Left lobe of liver (tissue), 2 donors: ENCODE measurements around the gene AQP6. TPM values are rescaled to one million over a fixed set of nuclear protein-coding genes. Genes with fewer than 3 reads are reported as not detected.
"Not testable (repeated sequence)": the region's sequence is repeated elsewhere in the genome, so short reads cannot be mapped to it uniquely, and the experiment has no call there.

Experiments used
- ATAC-seq: fragments of 200-7000 bp; cut with Tn5 transposase; one replicate; pipeline ENCODE4 v1.9.1; 2020; ENCODE audit warnings: mild to moderate bottlenecking, moderate library complexity
- DNase-seq: peaks from one replicate; pipeline ENCODE4 v3.0.0-alpha.2; 2020; ENCODE audit warnings: low spot score
- total RNA-seq: library from RNA; stranded (reverse); gene quantifications from one replicate; pipeline ENCODE4 v1.2.1, GENCODE V29; 2021
- donor health status: DM: no; HTN: no; CAD: no; lungs with moderate emphysema.
- donor health status: DM: no; HTN: yes; CAD: no.

Gene AQP6
- total RNA-seq, 1 donor from 2014 or later: 0.28 TPM

DNA sequence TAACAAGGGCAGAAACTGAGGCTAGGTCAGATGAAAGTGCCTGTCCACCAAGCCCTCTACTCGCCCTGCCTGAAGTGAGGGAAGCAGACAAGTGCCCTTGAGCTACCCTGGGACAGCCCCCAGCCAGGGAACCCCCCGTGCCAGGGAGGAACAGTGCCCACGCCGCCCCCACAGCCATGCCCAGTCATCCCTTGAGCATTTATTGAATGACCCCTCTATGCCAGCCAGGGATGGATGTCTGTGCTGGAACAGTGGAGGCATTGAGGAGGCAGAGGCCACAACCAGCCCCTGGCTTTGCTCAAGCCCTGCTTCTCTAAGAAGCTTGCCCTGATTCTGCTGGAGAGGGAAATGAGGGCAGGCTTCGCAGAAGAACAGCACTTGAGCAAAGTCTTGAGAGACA lies 3.7 kb upstream of the AQP6 start:
- ATAC-seq (no peak), DNase-seq (no peak)

DNA sequence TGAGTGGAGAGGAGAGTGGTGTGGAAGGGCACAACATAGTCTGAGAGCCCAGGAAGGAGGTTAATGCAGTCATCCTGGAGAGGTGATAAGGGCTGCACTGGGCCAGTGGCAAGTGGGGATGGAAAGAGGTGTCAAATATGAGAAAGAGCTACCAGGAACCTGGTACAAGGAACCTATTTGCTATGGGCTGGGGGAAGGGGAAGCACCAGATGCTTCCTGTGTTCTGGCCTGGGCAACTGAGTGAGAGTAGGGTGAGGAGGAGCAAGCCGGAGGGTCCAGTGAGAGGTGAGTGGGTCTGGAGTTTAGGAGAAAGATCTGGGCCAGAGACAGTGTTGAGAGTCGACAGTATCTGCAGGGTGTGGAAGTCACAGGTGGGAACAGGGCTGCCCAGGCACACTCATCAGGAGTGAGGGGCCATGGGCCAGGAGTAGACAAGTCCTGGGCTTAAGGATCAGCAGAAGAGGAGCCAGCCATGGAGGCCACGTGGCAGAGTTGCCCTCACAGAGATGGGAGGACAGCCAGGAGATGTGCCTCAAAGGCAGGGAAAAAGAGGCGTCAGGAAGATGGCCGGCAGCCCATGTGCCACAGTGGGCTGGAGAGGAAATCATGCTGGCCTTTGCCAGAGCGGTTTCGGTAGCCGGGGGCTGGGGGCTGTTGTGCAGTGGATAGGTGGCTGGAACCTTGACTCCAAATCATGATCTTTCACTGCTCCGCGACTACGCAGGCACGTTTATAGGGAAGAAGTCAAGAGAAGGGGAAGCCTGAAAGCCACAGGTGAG lies 2.9 kb upstream of the AQP6 start:
- ATAC-seq: no peak
- no peak for DNase-seq

DNA sequence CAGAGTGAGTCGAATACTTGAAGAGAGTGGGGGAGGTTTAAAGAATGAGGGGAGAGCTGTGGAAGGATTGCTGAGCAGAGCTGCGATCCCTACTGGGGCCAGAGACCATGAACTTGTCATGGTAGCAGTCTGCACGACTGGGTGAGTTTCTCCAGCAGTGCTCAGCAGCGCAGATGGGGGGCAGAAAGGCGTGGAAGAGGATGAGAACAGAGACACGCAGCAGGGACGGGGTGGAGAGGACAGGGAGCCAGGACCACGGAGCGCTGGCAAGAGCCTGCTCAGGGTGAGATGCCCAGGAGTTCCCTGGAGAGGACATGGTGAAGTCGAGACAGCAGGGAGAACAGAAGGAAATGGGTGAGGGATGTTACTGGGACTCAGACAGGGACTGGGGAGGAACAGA lies 2.1 kb upstream of the AQP6 start:
- ATAC-seq: no peak

DNA sequence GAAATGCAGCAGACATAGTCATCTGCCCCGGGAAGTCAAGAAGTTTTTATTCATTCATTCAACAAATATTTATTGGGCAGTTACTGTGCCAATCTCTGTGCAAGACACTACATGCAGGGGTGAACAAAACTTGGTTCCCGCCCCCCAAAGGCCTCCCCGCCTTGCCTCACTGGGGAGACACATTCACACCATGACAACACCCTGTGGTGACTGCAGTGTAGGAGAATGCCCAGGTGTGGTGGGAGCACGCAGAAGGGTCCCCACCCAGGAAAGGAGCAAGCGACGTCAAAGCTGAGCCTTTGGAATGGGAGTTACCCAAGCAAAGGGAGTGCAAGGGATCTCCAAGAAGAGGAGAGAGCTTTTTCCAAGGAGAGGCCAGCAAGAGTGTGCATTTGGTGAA lies 1.6 kb upstream of the AQP6 start:
- DNase-seq (no peak), ATAC-seq (no peak)

More for the DNA sequence above, 2.1 kb upstream of the AQP6 start:
- DNase-seq: no peak

DNA sequence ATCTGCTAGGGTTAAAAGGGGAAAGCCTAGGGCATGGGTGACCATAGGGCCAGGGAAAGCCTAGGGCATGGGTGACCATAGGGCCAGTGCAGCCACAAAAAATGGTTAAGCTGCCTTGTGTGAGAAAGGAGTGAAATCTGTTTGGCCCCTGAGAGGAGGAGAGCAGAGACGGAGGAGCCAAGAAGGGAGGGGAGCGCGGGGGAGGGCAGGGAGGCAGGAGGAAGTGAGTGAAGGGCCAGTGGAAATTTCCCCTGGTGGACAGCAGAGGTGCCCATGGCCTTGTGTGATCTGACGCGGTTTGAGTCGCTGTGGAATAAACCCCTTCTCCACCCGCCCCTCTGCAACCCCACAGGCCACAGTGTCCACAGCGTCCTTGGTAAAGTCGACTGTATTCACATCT lies 618 bp upstream of the AQP6 start:
- ATAC-seq (no peak), DNase-seq (no peak)

DNA sequence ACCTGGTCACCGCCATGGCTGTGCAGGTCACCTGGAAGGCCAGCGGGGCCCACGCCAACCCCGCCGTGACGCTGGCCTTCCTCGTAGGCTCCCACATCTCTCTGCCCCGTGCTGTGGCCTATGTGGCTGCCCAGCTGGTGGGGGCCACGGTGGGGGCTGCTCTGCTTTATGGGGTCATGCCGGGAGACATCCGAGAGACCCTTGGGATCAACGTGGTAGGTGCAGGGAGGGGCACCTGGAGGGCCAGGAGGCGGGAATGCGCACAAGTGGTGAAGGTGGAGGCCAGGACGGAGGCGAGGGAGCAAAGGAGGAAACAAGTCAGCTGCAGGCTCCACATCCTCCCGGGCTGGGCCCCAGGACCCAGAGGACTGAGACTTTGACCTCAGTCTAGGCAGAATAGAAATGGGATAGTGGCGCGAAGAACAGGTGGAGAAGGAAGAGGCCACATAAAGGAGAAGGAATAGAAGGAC lies 649 bp downstream of the AQP6 start:
- DNase-seq (no peak), ATAC-seq (peak; percentile 52)

DNA sequence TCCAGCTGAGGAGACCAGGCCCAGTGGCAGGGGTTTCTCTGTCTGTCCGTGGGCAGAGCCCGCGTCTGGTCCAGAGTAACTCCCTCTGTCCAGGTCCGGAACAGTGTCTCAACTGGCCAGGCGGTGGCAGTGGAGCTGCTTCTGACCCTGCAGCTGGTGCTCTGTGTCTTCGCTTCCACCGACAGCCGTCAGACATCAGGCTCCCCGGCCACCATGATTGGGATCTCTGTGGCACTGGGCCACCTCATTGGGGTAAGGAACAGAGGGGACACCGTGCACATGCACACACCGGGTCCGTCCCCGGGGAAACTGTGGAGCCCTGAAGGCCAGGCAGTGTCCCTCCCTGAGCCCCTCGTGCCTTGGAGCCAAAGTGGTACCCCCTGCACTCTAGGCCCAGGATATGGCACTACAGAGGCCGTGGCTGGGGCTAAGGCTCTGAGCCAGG lies 1.5 kb downstream of the AQP6 start:
- ATAC-seq (peak; percentile 84), DNase-seq (peak; percentile 67)

DNA sequence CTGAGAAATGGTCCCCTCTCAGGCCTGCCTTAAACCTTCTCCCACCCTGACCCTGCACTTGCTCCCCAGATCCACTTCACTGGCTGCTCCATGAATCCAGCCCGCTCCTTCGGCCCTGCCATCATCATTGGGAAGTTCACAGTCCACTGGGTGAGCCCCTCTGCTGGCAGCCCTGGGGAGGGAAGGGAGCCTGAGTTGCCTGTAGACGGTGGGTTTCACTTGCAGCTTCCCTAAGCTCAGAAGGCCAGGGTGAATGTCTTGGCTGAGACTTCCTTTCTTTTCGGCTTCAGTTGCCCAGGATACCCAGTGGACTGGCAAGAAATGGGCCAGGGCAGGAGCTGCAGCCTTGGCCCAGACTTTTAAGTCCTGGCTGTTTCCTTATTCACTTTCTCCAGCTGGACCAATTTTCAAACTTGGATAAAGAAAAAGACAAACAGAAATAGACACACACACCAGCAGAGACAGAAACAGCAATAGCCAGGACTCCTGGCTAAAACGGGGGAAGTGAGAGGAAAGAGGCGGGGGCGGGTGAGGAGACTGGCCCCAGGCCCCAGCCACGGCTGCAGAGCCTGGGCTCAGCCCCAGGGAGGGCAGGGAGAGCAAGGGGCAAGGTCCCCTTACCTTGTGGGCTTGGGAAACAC lies 2.0 kb downstream of the AQP6 start:
- DNase-seq (no peak), ATAC-seq (no peak)

DNA sequence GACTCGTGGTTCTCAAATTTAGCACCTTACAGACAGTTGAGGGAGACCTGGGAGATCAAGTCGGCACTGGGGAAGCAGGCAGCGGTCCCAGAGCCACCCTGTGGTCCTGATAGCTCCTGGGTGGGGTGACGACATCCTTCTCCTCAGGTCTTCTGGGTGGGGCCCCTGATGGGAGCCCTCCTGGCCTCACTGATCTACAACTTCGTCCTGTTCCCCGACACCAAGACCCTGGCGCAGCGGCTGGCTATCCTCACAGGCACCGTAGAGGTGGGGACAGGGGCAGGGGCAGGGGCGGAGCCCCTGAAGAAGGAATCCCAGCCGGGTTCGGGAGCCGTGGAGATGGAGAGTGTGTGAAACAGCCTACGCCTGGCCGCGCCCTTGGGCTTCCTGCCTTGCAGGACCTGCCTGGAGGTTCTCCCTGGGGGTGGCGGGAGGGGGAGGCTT lies 2.6 kb downstream of the AQP6 start:
- no peak for ATAC-seq
- no peak for DNase-seq

DNA sequence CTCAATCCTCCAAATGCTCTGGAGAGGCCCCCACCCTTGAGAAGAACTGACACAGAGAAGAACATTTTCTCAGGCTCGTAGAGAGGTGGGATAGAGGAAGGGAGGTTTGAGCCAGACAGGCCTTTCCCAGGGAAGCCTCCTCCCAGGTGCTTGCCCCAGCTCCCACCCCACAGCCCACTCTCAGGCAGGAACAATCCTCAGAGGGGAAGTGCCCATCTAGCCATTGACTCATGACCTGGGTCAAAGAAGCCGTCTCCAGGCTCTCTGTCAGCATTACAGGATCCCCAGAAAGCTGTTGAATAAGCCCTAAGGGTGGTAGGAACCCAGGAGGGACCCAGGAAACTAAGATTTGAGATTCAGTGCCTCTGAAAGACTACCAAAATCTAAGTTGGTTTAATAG lies 3.8 kb downstream of the AQP6 start:
- DNase-seq (no peak), ATAC-seq (no peak)

DNA sequence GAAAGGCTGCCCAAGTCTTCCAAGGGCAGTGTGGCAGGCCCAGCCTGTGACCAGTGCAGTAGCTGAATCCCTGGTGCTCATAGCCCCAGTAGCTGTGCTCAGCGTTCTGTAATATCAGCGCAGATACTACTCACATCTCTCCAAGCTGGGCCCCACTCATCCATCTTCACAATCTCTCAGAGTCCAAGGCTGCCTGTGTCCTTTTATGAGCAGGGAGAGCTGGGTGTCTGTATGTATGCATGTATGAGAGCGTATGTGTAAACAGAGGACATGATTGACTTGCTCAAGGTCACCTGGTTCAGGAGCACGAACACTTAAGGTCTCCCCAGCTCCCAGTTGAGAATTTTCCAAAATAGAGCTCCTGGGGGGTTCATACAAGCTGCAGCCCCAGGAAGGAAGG lies 5.4 kb downstream of the AQP6 start:
- ATAC-seq (no peak), DNase-seq (no peak)

DNA sequence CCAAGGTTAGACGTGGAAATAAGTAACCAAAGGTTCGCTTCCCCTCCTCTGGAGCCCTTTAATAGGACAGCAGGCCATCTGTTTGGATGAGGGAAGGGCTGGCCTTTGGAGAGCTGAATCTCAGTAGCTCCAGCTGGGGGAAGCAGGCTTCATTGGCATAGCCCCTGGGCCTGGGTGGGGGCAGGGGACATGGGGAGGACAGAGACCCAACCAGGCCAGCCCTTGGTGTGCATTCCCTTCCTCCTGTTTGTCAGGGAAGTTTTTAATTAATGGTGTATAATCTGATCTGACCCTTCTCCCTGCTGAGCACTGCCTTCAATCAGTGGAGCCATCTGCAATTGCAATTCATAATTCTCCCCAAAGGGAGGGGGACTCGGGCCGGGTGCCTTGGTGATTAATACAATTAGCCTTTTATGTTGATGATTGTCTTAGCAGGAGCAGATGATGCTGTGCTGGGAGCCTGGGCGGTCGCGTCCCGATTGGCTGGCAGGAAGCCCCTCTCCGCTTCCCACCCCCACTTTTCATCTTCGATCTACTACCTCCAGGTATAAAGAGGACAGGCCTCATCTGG lies 6.4 kb downstream of the AQP6 start:
- ATAC-seq: no peak
- DNase-seq: no peak

DNA sequence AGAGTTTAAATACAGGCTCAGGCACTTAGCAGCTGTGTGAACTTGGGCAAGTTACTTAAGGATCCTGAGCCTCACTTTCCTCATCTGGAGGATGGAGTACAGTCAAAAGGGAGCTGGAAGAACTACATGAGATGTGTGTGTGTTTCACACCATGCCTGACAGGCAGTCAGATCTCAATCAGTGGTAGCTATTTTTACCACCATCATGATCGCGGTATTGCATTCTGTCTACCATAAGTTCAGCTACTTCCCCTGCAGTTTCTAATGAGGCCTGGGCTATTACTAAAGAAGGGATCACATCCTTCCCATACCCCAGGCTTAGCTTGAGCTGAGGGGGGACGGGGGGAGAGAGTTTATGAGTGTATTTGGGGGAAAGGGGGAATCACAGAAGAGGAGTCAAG lies 7.0 kb downstream of the AQP6 start:
- no peak for ATAC-seq
- DNase-seq: no peak

DNA sequence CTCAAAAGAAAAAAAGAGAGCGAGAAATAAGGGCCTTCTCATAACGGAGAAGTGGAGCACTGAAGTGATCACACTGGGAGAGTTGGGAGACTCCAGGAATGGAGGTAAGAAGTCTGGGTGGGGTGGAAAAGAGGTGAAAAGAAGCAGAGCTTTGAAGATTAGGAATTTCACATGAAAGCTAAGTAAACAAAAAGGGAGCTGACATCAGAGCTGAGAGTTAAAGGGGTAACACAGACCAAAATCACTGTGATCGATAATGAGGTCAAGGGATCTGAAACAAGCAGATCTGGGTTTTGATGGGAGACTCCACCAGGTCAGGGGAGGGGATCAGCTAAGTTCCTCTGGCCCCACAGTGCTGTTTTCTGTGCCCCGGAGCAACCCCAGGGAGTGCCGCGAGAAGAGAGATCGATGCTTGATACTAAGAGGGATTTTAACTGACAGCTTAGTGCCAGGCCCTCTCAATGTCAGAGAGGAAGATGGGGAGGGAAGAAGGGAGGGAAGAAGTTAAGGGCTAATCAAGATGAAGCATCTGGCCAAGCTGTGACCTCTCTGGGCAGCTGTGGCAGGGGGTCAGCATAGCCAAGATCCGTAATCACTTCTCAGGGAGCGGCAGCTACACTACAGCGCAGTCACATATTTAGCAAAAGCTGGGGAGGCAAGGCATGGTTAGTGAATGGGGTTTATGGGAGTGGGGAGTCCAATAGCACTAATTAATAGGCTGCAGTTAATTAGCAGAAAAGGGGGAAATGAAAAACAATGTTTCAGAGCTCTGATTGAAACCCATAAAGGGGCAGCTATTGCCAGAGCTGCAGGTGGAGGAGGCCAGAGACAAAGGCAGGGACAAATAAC lies 8.0 kb downstream of the AQP6 start:
- DNase-seq (no peak), ATAC-seq (peak; percentile 18)

DNA sequence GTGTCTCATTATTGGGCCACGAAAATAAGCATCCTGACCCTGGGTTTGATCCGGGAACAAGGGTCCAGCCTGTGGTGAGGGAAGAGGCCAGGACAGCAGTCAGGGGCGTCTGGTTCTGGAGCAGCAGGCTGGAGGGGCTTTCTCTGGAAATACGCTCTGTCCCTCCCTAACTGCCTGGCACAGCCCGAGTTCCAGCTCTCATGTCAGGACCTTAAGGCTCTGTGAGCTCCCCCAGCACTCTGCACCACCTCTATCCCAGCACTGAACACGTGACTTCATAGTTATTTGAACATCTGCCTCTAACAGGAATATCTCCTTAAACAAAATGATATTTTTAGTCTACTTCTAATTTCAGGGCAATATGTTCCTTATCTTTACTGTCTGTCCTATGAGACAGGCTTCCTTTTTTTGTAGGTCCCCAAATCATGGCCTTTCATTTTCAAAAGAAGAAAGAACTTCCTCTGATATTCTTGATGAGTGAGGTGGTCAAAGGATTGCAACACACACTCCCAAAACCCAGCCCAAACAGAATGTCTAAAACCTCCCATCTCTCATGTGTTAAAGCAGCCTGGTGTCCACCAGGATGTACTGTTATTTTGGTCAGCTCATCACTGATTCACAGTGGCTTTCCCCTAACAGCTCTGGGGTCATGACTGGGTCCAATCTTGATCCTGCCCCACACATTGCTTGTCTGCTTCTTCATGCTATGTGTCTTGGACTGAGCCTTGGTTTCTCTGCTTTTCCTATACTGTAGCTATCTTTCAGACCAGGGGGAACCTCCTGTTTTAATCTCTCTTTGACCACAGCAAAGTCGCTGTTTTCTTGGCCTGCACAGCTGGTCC lies 9.7 kb downstream of the AQP6 start:
- DNase-seq (no peak), ATAC-seq (no peak)

DNA sequence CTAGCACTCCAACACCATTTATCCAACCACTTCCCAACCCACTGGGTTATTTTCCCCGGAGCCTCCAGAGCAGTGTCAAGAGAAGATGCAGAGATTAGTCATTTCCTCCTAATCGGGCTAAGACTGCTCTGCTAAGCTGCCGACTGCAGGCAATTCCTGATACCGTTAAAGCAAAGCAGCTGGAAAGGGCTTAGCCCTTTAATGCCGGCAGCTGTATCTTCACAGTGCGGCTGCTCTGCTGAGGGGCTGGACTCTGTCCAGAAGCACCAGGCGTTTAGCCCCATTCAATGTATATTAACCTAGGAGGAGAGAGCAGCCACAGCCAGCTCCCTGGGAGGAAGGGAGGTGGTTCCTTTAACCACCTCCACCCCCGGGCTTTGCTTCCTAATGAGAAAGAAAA lies 11.1 kb downstream of the AQP6 start:
- ATAC-seq: peak; percentile 27
- DNase-seq: no peak

DNA sequence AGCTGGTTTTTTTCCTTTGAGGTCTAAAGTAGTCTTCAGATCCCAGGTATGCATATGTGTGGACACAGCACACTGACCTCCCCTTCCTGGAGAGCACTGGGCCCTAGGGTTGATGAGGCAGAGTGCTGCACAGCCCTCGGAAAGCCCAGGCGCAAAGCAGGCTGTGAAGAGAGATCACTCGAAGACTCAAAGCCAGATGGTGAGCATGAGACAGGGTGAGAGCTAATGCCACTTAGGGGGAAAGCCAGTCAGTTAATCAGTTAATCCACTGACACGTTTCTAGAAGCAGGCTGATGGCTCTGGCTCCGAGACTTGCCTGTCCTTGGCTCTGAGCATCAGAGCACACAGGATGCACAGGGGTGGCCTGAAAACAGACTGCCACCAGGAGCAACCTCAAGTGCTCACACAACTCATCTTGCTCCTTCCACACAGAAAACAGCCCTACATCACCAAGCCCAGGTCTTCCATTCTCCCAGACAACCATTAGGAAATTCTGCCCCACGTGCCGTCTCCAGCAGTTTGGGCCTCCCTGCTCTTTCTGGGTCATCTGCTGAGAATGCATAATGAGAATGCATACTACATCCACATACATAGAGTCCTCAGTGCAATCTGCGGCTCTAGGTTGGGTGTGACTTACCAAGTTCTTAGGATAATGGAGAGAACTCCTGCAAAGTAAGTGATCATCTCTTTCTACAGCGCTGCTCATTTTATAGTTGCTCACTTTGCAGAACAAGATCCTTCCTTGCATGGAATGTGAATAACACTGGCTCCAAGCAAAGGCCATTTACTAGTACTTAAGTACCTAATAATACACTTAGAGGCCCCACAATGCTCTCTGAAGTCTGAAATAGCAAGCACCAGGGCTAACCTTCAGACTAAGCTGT lies 12.0 kb downstream of the AQP6 start:
- no peak for ATAC-seq
- DNase-seq: no peak

DNA sequence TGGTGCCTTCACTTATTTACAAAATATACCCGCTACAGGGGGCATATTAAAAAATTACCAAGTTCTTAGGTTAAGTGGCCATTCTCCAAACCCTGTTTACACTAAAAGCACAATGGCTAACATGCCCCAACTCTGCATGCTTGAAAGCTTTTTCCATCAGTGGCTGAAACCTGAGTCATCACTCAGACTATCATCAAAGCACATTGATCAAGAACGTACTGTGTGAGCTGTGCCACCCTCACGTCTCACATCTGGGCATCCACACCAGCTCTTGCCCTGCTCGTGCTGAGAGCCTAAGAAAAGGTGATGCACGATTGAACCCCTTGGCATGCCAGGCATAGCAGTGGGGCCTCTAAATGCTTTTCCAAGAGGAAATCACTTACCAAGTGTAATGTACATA lies 13.2 kb downstream of the AQP6 start:
- ATAC-seq (no peak), DNase-seq (no peak)

DNA sequence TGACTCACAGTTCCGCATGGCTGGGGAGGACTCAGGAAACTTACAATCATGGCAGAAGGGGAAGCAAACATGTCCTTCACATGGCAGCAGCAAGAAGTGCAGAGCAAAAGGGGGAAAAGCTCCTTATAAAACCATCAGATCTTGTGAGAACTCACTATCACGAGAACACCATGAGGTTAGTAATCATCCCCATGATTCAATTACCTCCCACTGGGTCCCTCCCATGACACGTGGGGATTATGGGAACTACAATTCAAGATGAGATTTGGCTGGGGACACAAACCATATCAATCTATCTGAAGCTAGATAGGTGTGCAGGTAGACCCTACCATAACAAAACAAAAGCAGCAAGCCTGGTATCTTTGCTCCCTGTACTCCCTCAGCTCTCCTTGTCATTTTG lies 13.7 kb downstream of the AQP6 start:
- not testable (repeated sequence) for ATAC-seq, DNase-seq
